SK-N-MC (cell line): ENCODE data around the gene NCK2.

Source experiments
- DNase-seq: peaks from one replicate; pipeline ENCODE4 v3.0.0-alpha.2; 2011; ENCODE audit warnings: low read depth, low spot score
- H3K27ac ChIP-seq: fragments of 200-600 bp; sonication (generic); 2 replicates; pipeline ENCODE4 v1.5.1; 2016; ENCODE audit warnings: mixed run types
- H3K36me3 ChIP-seq: fragments of 200-600 bp; sonication (generic); 2 replicates; pipeline ENCODE4 v1.6.1; 2017; ENCODE audit warnings: antibody characterized with exemption, low read length, mixed read lengths; ENCODE audit not compliant: insufficient read depth
- H3K4me3 ChIP-seq: fragments of 200-600 bp; sonication (generic); 2 replicates; pipeline ENCODE4 v1.5.1; 2016
- H3K9ac ChIP-seq: fragments of 200-600 bp; sonication (generic); 2 replicates; pipeline ENCODE4 v1.8.0; 2017; ENCODE audit warnings: mixed run types, mixed read lengths; ENCODE audit not compliant: insufficient read length
- H3K9me3 ChIP-seq: fragments of 200-600 bp; sonication (generic); 2 replicates; pipeline ENCODE4 v1.6.1; 2017; ENCODE audit warnings: low read depth, mild to moderate bottlenecking, antibody characterized with exemption, low read length, moderate library complexity, mixed read lengths
- EZH2 ChIP-seq: fragments of 200-600 bp; sonication (generic); IDR thresholded peaks from one replicate; pipeline ENCODE4 v1.6.1; 2017; ENCODE audit warnings: antibody characterized with exemption
- FOXP2 ChIP-seq: optimal IDR thresholded peaks from 2 replicates; pipeline ENCODE3; 2011; ENCODE audit warnings: mild to moderate bottlenecking, moderate library complexity; ENCODE audit not compliant: insufficient read depth; ENCODE audit errors: extremely low read length, control extremely low read depth
- POLR2AphosphoS5 ChIP-seq: IDR thresholded peaks from 2 replicates; pipeline ENCODE4 v1.6.1; 2012; ENCODE audit warnings: mild to moderate bottlenecking, low read depth, low read length, borderline replicate concordance

Gene NCK2

GRCh38 chr2:105714141-105714540 lies 30.6 kb upstream of the NCK2 start:
- no peak for TF ChIP-seq FOXP2
- no peak for TF ChIP-seq POLR2AphosphoS5
- no peak for TF ChIP-seq EZH2
- H3K4me3 ChIP-seq, result no peak overlapping the region
- H3K9me3 ChIP-seq, result no peaks in the 10 kb centered on the region
- no peak overlapping the region for H3K9ac ChIP-seq
- DNase-seq, result no peak
- no peak overlapping the region for H3K27ac ChIP-seq
- no peaks in the 10 kb centered on the region for H3K36me3 ChIP-seq

DNA sequence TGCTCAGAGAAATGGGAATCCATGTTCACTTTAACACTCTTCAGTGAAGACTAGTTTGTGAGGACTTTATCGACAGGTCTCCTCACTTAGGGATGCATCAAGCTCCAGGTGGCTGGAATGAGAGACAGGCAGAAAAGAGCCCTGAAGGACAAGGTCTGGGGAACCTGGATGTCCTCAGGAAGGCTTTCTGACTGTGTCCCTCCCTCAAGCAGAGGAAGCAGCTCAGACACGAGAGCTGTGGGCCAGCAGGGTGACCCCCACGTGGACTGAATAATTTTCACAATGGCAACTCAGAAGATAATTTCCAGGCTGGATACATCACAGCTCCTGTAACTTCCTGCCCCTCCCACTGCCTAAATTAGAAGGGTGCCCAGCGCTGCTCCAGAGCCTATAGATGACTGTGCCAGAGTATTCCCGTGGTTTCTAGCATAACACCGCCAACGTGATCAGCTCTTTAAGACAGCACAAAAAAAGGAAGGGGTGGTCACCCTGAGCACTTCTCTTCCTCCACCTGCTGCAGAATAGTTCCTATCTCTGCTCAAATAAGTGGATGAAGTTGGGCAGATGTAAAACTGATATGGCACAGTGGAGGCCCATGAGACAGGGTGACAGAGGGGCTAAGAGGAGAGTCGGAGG lies 25.7 kb upstream of the NCK2 start:
- no peak overlapping the region for H3K4me3 ChIP-seq
- no peaks in the 10 kb centered on the region for H3K9me3 ChIP-seq
- no peak for TF ChIP-seq POLR2AphosphoS5
- TF ChIP-seq EZH2, result no peak
- TF ChIP-seq FOXP2, result no peak
- no peak for DNase-seq
- H3K36me3 ChIP-seq, result no peaks in the 10 kb centered on the region
- H3K27ac ChIP-seq, result no peak overlapping the region
- no peak overlapping the region for H3K9ac ChIP-seq

DNA sequence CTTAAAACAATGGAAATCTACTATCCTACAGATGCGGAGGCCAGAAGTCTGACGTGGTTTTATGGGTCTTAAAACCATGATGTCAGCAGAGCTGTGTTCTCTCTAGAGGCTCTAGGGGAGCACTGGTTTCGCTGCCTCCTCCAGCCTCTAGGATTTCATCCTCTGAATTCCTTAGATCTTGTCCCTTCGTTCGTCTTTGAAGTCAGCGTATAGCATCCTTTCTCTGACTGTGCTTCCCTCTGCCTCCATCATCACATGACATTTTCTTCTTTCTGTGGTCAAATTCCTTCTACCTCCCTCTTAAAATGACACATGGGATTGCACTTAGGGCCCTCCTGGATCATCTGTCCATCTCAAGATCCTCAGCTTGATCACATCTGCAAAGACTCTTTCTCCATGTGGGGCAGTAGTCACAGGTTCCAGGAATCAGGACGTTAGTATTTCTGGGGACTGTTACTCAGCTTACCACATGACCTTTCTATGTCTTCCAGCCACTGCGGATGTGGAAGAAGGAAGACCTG lies 22.7 kb upstream of the NCK2 start:
- H3K36me3 ChIP-seq, result no peaks in the 10 kb centered on the region
- DNase-seq, result no peak
- TF ChIP-seq EZH2, result no peak
- H3K9ac ChIP-seq, result no peak overlapping the region
- H3K9me3 ChIP-seq, result no peaks in the 10 kb centered on the region
- H3K27ac ChIP-seq, result no peak overlapping the region
- no peak overlapping the region for H3K4me3 ChIP-seq

GRCh38 chr2:105722726-105723297 lies 21.9 kb upstream of the NCK2 start:
- DNase-seq, result no peak
- no peak overlapping the region for H3K9ac ChIP-seq
- H3K4me3 ChIP-seq, result no peak overlapping the region
- H3K9me3 ChIP-seq, result no peaks in the 10 kb centered on the region
- TF ChIP-seq FOXP2, result no peak
- no peak for TF ChIP-seq POLR2AphosphoS5
- no peak for TF ChIP-seq EZH2
- no peaks in the 10 kb centered on the region for H3K36me3 ChIP-seq
- H3K27ac ChIP-seq, result no peak overlapping the region

GRCh38 chr2:105723431-105723830 lies 21.3 kb upstream of the NCK2 start:
- no peaks in the 10 kb centered on the region for H3K36me3 ChIP-seq
- H3K27ac ChIP-seq, result no peak overlapping the region
- TF ChIP-seq POLR2AphosphoS5 (no peak), EZH2 (no peak), FOXP2 (no peak)
- no peak overlapping the region for H3K9ac ChIP-seq
- no peaks in the 10 kb centered on the region for H3K9me3 ChIP-seq
- no peak for DNase-seq
- H3K4me3 ChIP-seq, result no peak overlapping the region

DNA sequence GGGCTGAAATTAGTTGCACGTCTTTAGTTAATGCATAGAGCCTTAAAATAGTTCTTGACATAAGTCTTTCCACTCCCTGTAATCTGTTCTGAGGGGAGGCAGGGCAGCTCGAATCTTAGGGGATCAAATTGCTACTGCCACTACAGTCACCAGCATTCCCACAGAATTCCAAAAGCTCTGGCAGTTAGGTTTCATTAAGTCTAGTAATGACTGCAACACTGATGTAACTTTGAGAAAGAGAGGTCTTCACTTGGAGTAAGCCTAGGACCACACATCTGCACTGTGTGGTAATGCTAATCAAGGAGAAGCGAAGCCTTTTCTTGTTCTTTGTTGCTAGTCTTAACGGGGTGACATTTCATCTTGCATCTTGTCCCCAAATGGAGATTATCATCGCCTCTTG lies 19.3 kb upstream of the NCK2 start:
- no peak for DNase-seq
- H3K9ac ChIP-seq, result no peak overlapping the region
- no peak overlapping the region for H3K27ac ChIP-seq

DNA sequence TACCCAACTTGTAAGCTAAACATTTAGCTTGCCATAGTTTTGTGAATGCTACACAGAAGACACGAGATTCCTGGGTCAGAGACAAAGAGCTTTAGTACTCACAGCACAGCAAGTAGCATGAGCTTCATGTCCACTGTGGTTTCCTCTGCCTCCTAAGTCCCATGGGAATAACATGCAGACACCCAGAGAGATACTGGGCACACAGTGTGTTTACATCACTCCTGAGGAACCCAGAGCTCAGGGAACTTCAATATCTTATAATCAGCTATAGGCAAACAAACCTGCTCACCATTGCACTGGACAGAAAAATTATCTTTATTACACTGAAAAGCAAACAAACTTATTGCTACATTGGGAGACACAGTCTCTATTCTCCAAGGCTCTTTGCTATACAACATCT lies 14.5 kb upstream of the NCK2 start:
- H3K27ac ChIP-seq, result no peak overlapping the region
- TF ChIP-seq POLR2AphosphoS5, result no peak
- TF ChIP-seq EZH2, result no peak
- TF ChIP-seq FOXP2, result no peak
- no peak overlapping the region for H3K9ac ChIP-seq

More for the DNA sequence above, 19.3 kb upstream of the NCK2 start:
- TF ChIP-seq POLR2AphosphoS5, result no peak
- H3K36me3 ChIP-seq, result no peaks in the 10 kb centered on the region
- H3K9me3 ChIP-seq, result no peaks in the 10 kb centered on the region
- H3K4me3 ChIP-seq, result no peak overlapping the region

DNA sequence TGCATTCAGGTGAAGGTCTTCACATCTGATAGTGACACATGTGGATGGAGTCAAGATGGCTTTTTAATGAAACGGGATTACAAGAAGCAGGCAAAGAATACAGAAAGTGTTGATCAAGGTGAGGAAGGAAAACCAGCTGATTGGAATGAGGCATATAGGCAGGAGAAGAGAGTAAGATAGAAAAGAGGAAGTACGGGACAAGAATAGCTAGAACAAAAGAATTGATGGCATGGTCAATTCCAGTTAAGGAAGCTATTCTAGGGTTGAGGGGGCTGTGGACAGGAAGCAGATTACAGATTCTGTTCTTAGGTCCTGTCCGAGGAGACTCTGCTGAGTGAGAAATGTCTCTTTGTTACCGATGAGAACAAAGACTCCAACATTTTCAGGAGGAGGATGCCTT lies 13.2 kb upstream of the NCK2 start:
- Histone ChIP-seq H3K36me3 (no peaks in the 10 kb centered on the region), H3K27ac (no peak overlapping the region), H3K4me3 (no peak overlapping the region), H3K9ac (no peak overlapping the region), H3K9me3 (no peaks in the 10 kb centered on the region)
- no peak for DNase-seq
- no peak for TF ChIP-seq FOXP2
- TF ChIP-seq POLR2AphosphoS5, result no peak
- TF ChIP-seq EZH2, result no peak

More for the DNA sequence above, 14.5 kb upstream of the NCK2 start:
- H3K9me3 ChIP-seq, result no peaks in the 10 kb centered on the region
- DNase-seq, result no peak
- H3K4me3 ChIP-seq, result no peak overlapping the region
- no peaks in the 10 kb centered on the region for H3K36me3 ChIP-seq

DNA sequence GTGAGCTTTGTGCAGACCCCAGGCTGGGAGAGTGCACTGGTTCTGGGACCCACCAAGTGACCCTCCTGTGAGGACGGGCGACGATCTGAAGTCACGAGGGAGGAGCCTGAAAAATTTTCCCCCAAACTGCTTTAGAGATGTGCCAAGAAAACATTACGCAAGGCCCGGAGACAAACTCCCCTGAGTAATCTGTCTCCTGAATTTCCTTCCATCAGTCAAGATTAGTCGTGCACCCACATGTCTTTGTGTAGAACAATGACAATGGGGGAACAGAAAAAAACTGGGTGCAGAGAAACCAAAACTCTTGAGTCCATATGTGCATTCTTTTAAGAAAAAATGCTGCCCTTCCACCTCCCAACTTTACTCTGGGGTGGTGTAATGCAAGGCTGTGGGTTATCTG lies 12.6 kb upstream of the NCK2 start:
- Histone ChIP-seq H3K9ac (no peak overlapping the region), H3K27ac (no peak overlapping the region), H3K36me3 (no peaks in the 10 kb centered on the region), H3K9me3 (no peaks in the 10 kb centered on the region), H3K4me3 (no peak overlapping the region)
- DNase-seq, result no peak
- TF ChIP-seq FOXP2 (no peak), EZH2 (no peak)

DNA sequence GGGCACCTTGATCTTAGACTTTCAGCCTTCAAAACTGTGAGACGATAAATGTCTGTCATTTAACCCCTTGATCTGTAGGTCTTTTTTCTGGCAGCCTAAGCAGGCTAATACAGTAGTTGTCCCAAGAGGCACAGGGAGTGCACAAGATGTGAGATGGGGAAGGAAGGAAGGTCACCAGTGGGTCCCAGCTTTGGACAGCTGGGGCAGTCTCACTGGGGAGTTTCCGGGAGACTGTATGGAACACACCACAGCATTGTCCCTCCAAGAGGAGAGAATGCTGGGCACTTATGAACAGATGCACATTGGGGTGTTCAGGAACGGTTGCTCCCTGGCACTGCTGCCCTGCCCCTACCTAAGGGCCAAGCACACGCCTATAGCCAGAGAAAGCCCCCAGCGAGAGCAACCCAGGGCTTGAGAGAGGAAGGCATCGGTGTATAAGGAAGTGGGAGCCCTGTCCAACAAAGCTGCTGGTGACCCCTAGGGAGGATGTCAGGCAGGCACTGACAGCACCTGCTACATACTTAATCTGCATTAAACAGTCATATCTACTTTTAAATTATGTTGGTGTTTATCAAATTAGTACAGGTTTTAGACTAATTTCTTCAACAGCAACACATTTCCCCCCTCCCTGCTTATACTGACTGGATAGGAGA lies 11.6 kb upstream of the NCK2 start:
- Histone ChIP-seq H3K4me3 (no peak overlapping the region), H3K36me3 (no peaks in the 10 kb centered on the region), H3K9ac (no peak overlapping the region), H3K27ac (no peak overlapping the region), H3K9me3 (no peaks in the 10 kb centered on the region)
- no peak for TF ChIP-seq POLR2AphosphoS5
- TF ChIP-seq FOXP2, result no peak
- TF ChIP-seq EZH2, result no peak
- DNase-seq, result no peak
